Prostate gland (tissue), 2 donors: Measurements from ENCODE around the gene BPIFB4.

ENCODE experiments used
- POLR2A ChIP-seq: fragments of 450-650 bp; IDR thresholded peaks from one replicate; pipeline ENCODE4 v1.6.1; 2016; ENCODE audit warnings: antibody characterized with exemption, mild to moderate bottlenecking
- TF ChIP-seq, protein P1 (sequence below), 4 experiments: fragments of 200-600 bp in 2 of 4; fragments of 450-650 bp in 2 of 4; sonication (generic) in 2 of 4; IDR thresholded peaks; 1 replicate in 3 of 4; 2 replicates in 1 of 4; pipeline ENCODE4 v1.5.1; 2016 to 2019; ENCODE audit warnings: antibody characterized with exemption in 4 of 4, mild to moderate bottlenecking in 2 of 4, moderate library complexity in 2 of 4

DNA sequence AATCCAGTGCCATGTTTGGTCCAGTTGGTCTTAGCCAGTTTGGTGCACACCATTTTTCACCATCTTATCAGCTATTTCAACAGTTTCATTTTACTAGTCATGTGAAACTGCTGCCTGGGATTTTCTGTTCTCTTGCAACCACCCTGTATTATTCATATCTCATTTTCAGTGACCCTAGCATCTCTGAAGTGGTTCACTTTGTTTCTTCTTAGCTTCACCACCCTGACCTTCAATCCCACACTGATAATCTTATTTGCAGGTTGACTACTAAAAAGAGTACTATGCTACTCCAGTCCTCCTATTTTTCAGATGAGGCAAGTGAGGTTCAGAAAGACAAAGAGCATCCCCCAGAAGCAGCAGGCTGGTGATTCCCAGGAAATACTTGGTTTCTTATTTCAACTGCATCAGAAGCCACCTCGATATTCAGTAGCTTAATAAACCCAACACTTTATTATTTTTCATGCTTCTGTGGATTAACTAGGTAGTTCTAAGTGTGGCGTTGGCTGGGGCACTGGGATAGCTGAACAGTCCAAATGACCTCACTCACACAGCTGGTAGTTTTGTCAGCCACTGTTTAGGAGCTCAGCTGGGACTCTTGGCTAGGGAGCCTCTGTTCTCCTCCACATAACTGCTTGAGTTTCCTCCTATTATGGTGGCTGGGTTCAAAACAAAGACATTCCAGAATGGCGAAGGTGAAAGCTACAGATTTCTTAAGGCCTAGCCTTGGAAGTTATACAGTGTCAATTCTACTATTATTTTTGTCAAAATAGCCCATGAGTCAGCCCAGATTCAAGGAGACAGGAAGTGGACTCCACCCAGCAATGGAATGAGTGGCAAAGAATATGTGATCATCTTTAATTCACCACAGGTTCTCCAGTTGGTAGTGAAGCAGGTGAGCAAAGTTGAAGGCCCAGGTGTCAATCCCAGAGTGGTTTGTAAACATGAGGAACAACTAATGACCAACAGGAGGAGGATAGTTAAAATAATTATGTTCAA, 40.6 kb downstream of the BPIFB4 start:
- TF ChIP-seq POLR2A: no peak
- TF ChIP-seq, protein P1, sequence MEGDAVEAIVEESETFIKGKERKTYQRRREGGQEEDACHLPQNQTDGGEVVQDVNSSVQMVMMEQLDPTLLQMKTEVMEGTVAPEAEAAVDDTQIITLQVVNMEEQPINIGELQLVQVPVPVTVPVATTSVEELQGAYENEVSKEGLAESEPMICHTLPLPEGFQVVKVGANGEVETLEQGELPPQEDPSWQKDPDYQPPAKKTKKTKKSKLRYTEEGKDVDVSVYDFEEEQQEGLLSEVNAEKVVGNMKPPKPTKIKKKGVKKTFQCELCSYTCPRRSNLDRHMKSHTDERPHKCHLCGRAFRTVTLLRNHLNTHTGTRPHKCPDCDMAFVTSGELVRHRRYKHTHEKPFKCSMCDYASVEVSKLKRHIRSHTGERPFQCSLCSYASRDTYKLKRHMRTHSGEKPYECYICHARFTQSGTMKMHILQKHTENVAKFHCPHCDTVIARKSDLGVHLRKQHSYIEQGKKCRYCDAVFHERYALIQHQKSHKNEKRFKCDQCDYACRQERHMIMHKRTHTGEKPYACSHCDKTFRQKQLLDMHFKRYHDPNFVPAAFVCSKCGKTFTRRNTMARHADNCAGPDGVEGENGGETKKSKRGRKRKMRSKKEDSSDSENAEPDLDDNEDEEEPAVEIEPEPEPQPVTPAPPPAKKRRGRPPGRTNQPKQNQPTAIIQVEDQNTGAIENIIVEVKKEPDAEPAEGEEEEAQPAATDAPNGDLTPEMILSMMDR (IDR thresholded peaks at IDR 0.05): no peak
